IPS DF 4.7 (cell line): ENCODE measurements around the gene HOGA1.
"Not testable (repeated sequence)": the region's sequence is repeated elsewhere in the genome, so short reads cannot be mapped to it uniquely, and the experiment has no call there.

Experiments used
- DNase-seq: peaks from one replicate; pipeline ENCODE4 v3.0.0-alpha.2; 2013; ENCODE audit warnings: low spot score; ENCODE audit errors: extremely low read depth

The HOGA1 gene

DNA sequence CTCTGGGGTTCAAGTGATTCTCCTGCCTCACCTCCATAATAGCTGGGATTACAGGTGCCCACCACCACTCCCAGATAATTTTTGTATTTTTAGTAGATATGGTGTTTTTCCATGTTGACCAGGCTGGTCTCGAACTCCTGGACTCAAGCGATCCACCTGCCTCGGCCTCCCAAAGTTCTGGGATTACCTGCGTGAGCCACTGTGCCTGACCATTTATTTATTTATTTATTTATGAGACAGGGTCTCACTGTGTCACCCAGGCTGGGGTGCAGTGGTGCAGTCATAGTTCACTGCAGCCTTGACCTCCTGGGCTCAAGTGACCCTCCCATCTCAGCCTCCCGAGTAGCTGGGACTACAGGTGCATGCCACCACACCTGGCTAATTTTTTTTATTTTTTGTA is 29.9 kb upstream of the HOGA1 start:
- DNase-seq: not testable (repeated sequence)

- not testable (repeated sequence) for DNase-seq
Measured at GRCh38 chr10:97555541-97555940, 28.6 kb upstream of the HOGA1 start.

- DNase-seq: not testable (repeated sequence)
Measured at GRCh38 chr10:97560731-97561381, 23.3 kb upstream of the HOGA1 start.

DNA sequence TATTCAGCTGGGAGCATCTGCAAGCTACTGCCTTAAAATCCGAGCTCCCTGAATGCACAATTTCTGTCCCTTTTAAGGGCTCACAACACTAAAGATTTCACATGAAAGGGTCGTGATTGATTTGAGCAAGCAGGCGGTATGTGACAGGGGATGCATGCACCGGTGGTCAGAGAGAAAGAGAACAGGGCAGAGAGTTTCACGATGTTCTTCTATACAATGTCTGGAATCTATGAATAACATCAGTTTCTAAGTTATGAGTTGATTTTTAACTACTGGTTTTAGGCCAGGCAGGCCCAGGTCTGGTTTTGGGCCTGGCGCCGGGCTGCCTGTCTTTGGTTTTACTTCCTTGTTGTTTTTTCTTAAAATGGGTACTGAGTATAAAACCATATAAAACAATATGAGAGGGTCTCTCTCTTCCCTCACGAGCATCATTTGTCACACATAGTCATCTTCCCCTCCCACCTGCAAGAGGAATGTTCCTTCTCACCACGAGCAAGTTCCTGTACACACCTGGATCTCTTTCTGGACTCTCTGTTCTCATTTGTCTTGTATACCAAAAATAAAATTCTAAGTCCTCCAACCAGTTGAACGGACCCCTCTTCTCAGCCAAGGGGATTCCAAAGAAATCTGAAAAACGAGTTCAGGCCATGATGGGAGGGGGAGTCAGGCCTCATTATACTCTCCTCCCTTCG is 22.7 kb upstream of the HOGA1 start:
- DNase-seq: not testable (repeated sequence)

GRCh38 chr10:97562329-97562728 is 21.9 kb upstream of the HOGA1 start:
- not testable (repeated sequence) for DNase-seq

GRCh38 chr10:97563337-97563736 is 20.9 kb upstream of the HOGA1 start:
- DNase-seq: no peak

- DNase-seq: no peak
Measured at GRCh38 chr10:97564776-97565175, 19.4 kb upstream of the HOGA1 start.

- no peak for DNase-seq
Measured at GRCh38 chr10:97566336-97566996, 17.7 kb upstream of the HOGA1 start.

- no peak for DNase-seq
Measured at GRCh38 chr10:97567891-97568290, 16.3 kb upstream of the HOGA1 start.

DNA sequence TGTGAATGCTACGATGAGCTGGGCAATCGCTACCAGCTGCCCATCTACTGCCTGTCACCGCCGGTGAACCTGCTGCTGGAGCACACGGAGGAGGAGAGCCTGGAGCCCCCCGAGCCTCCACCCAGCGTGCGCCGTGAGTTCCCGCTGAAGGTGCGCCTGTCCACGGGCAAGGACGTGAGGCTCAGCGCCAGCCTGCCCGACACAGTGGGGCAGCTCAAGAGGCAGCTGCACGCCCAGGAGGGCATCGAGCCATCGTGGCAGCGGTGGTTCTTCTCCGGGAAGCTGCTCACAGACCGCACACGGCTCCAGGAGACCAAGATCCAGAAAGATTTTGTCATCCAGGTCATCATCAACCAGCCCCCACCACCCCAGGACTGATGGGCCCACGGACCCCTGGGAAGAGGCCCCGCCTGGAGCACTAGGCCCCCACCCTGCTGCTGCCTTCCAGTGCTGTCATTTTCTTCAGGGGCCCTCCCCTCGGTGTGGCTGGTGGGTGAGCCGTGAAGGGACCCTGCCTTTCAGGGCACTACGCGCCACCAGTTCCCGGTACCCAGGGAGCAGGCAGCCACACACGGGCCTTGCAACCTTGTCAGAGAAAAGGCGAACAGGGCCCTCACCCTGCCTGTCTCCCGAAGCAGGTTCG is 13.9 kb upstream of the HOGA1 start:
- DNase-seq: no peak

GRCh38 chr10:97570789-97571471 is 13.3 kb upstream of the HOGA1 start:
- DNase-seq: no peak

DNA sequence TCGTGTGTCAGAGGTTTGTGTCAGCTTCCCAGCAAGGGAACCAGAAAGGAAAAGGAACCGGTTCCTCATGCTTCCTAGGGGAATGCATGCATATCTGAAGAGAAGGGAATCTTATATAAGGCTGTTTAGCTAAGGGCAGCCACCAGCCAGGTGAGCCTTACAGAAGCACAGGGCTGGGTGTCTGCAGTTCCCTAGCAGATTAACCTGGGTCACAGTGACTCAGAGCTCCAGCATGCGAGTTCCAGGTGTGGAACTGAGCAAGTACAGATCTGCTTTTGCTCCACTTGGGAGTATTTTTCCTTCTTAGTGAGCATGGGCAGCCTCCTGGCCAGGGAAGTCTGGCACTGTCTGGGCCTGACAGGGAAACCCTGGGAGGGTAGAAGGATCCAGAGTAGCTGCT is 12.6 kb upstream of the HOGA1 start:
- DNase-seq: no peak

DNA sequence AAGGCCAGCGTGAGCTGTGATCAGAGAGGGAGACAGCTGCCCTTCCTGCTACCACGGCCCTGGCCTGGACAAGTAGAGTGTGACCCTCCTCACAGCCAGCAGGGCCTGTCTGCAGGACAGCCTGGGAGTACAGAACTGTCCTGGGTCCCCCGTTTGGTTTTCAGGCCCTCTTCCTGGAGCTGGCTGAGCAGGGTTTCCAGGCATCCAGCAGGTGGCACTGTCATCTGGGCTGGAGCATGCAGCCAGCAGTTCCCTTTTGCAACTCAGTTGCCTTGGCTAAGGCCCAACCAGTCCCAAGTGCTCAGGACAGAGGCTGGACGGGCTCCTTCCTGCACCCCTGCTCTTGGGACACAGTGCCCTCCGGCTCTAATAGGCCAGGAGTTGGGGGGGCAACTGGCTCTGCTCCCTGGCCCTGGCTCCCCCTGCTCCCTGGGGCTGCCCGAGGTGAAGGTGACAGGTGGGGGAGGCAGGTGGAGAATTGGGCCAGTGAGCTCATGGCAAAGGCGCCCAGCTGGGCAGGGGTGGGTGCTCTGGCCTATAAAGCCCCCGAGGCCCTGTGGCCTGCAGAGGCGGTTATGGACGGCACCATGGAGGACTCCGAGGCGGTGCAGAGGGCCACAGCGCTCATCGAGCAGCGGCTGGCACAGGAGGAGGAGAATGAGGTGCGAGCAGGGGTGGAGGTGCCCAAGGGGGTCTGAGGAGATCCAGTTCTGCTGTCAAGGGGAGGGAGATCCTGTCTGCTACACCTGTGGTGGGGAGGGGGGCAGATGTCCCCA is 11.8 kb upstream of the HOGA1 start, which contains the start of gene ANKRD2:
ANKRD2 (plus strand) TSS at position 566 of the 776 bp plus-strand sequence; CDS start at position 576, 10 bp downstream.
- no peak for DNase-seq

DNA sequence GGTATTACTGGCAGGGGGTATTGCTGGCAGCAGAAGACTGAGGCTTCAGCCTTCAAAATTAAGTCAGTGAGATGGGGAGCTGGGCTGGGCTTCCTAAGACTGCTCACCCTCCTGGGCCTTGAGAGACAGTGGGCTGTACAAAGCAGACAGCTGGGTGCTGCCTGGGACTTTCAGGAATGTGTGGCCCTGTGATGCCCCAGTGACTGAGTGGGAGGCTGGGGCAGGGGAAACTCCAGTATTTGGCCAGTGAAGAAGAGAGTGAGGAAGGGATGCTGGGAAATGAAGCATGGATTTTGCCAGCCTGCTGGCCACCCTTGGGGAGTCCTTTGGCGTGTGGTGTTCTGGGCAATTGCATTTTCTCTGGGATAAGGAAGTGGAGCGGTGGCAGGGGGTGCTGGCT is 11.2 kb upstream of the HOGA1 start:
- DNase-seq: no peak

DNA sequence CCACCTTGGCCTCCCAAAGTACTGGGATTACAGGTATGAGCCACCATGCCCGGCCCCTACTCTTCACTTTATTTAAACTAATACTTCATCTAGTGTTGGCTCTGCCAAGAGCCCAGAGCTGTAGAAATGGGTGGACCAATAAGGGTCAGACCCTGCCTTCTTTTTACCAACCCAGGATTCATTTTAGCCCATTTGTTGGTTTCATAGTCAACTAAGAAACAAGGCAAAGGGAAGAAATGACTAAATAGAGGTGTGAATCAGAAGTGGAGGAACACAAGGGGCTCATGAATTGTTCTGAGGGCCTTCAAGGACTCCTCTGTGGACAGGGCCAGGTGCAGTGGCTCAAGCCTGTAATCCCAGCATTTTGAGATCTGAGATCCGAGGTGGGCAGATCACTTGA is 10.5 kb upstream of the HOGA1 start:
- no peak for DNase-seq

- DNase-seq: no peak
Measured at GRCh38 chr10:97574374-97575126, 9.6 kb upstream of the HOGA1 start.

DNA sequence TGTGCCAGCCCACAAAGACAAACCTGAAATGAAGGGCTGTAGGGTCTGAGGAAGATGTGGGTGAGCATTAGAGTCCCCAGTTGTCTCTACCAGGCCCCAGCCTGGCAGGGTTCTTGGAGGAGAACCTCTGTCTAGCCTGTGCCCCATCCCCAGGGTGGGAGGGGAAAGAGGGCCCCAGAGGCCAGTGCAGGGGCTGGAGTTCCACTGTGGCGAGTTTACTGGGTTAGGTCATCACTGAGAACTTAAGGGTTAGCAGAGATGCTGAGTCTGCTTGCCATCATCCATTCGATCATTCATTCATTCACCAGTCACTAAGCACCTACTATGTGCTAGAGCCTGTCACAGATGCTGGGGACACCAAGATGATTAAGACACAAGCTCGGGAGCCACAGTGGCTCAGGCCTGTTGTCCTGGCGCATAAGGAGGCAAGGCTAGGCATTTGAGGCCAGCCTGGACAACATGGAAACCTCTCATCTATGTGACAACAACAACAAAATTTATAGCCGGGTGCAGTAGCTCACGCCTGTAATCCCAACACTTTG is 9.0 kb upstream of the HOGA1 start:
- DNase-seq: no peak

DNA sequence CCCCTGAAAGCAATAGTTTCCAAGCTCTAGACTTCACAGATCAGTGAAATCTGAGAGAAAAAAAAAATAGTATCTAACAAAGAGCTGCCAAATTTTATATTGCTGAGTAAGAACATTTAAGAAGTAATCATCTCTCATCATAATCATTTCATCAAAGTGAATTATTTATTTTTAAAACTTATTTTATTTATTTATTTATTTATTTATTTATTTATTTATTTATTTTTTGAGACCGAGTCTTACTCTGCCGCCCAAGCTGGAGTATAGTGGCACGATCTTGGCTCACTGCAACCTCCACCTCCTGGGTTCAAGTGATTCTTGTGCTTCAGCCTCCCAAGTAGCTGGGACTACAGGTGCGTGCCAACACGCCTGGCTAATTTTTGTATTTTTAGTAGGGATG is 7.7 kb upstream of the HOGA1 start:
- not testable (repeated sequence) for DNase-seq

GRCh38 chr10:97577701-97578100 is 6.5 kb upstream of the HOGA1 start:
- no peak for DNase-seq
